ENCODE data around the gene DBH.

The DBH gene

GRCh38 chr9:133605856-133606707 lies 30.1 kb upstream of the DBH start:
- no peak overlapping the region for H3K4me3 ChIP-seq (ENCODE audit: low read depth, low read length)
- H3K27me3 ChIP-seq (ENCODE audit: control insufficient read depth, insufficient read depth, low read length) = peaks cover 20% of the 10 kb centered on the region
- no peaks in the 10 kb centered on the region for H3K9me3 ChIP-seq (ENCODE audit: control insufficient read depth, insufficient read depth, low read length)
- no peak overlapping the region for H3K9ac ChIP-seq (ENCODE audit: low read depth, low read length)
- no peaks in the 10 kb centered on the region for H3K36me3 ChIP-seq (ENCODE audit: control insufficient read depth, insufficient read depth, low read length)
- no peaks in the 10 kb centered on the region for H3K4me1 ChIP-seq (ENCODE audit: control insufficient read depth, insufficient read depth, low read length)

- H3K36me3 ChIP-seq (ENCODE audit: control insufficient read depth, insufficient read depth, low read length) = no peaks in the 10 kb centered on the region
- no peak overlapping the region for H3K4me3 ChIP-seq (ENCODE audit: low read depth, low read length)
- H3K4me1 ChIP-seq (ENCODE audit: control insufficient read depth, insufficient read depth, low read length) = no peaks in the 10 kb centered on the region
- H3K9ac ChIP-seq (ENCODE audit: low read depth, low read length) = no peak overlapping the region
- no peaks in the 10 kb centered on the region for H3K9me3 ChIP-seq (ENCODE audit: control insufficient read depth, insufficient read depth, low read length)
- H3K27me3 ChIP-seq (ENCODE audit: control insufficient read depth, insufficient read depth, low read length) = peaks cover 20% of the 10 kb centered on the region
Measured at GRCh38 chr9:133606708-133607025, 29.5 kb upstream of the DBH start.

GRCh38 chr9:133607381-133607780 lies 28.8 kb upstream of the DBH start:
- H3K9me3 ChIP-seq (ENCODE audit: control insufficient read depth, insufficient read depth, low read length) = no peaks in the 10 kb centered on the region
- peaks cover 20% of the 10 kb centered on the region for H3K27me3 ChIP-seq (ENCODE audit: control insufficient read depth, insufficient read depth, low read length)
- H3K4me1 ChIP-seq (ENCODE audit: control insufficient read depth, insufficient read depth, low read length) = no peaks in the 10 kb centered on the region
- no peak overlapping the region for H3K9ac ChIP-seq (ENCODE audit: low read depth, low read length)
- no peak overlapping the region for H3K4me3 ChIP-seq (ENCODE audit: low read depth, low read length)
- H3K36me3 ChIP-seq (ENCODE audit: control insufficient read depth, insufficient read depth, low read length) = no peaks in the 10 kb centered on the region

- no peaks in the 10 kb centered on the region for H3K36me3 ChIP-seq (ENCODE audit: control insufficient read depth, insufficient read depth, low read length)
- no peak overlapping the region for H3K4me3 ChIP-seq (ENCODE audit: low read depth, low read length)
- H3K9ac ChIP-seq (ENCODE audit: low read depth, low read length) = no peak overlapping the region
- peaks cover 20% of the 10 kb centered on the region for H3K27me3 ChIP-seq (ENCODE audit: control insufficient read depth, insufficient read depth, low read length)
- H3K9me3 ChIP-seq (ENCODE audit: control insufficient read depth, insufficient read depth, low read length) = no peaks in the 10 kb centered on the region
- H3K4me1 ChIP-seq (ENCODE audit: control insufficient read depth, insufficient read depth, low read length) = no peaks in the 10 kb centered on the region
Measured at GRCh38 chr9:133607976-133608375, 28.2 kb upstream of the DBH start.

DNA sequence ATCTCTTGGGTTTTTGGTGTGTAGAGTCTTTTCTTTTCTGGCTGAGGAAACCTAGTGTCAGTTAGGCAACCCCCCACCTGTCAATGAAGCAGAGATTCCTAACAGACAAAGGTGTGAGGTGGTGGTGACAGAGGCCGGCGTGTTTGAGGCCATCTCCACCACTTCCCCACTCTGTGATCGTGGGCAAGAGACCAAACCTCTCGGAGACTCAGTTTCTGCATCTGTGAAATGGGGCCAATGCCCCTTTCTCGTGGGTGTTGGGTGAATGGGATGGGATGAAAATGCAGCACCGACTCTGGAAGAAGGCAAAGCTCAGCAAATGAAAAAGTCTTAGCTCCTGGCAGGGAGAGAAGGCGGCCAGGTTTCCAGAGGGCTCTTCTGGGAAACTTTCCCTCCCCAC lies 27.8 kb upstream of the DBH start:
- peak overlapping the region; percentile 52 for H3K4me3 ChIP-seq (ENCODE audit: low read depth, low read length)
- H3K27me3 ChIP-seq (ENCODE audit: control insufficient read depth, insufficient read depth, low read length) = peaks cover 20% of the 10 kb centered on the region
- no peaks in the 10 kb centered on the region for H3K4me1 ChIP-seq (ENCODE audit: control insufficient read depth, insufficient read depth, low read length)

DNA sequence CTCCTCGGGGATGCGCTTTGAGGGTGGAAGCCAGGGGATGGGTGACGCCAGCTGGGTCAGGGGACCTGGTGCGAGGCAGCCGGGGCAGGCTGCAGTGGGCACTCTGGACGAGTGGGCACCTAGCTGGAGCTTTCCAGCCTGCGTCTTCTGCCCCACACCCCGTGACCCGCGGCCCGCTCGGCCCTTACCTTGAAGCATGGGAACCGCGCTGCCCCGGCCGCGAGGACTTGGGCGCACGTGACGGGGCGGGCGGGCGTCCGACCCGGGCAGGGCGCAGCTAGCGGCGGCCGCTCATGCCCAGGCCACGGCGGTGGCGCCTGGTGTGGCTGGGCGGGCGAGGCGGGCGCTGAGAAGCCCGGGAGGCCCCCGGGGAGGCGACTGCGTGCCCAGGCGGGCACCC lies 27.3 kb upstream of the DBH start:
- no peaks in the 10 kb centered on the region for H3K9me3 ChIP-seq (ENCODE audit: control insufficient read depth, insufficient read depth, low read length)
- H3K36me3 ChIP-seq (ENCODE audit: control insufficient read depth, insufficient read depth, low read length) = no peaks in the 10 kb centered on the region
- no peak overlapping the region for H3K9ac ChIP-seq (ENCODE audit: low read depth, low read length)
- H3K27me3 ChIP-seq (ENCODE audit: control insufficient read depth, insufficient read depth, low read length) = peaks cover 20% of the 10 kb centered on the region
- H3K4me1 ChIP-seq (ENCODE audit: control insufficient read depth, insufficient read depth, low read length) = no peaks in the 10 kb centered on the region
- H3K4me3 ChIP-seq (ENCODE audit: low read depth, low read length) = peak overlapping the region; percentile 52

More for the DNA sequence above, 27.8 kb upstream of the DBH start:
- no peaks in the 10 kb centered on the region for H3K36me3 ChIP-seq (ENCODE audit: control insufficient read depth, insufficient read depth, low read length)
- H3K9ac ChIP-seq (ENCODE audit: low read depth, low read length) = no peak overlapping the region
- H3K9me3 ChIP-seq (ENCODE audit: control insufficient read depth, insufficient read depth, low read length) = no peaks in the 10 kb centered on the region

- Histone ChIP-seq H3K36me3 (ENCODE audit: control insufficient read depth, insufficient read depth, low read length) (no peaks in the 10 kb centered on the region), H3K4me1 (ENCODE audit: control insufficient read depth, insufficient read depth, low read length) (no peaks in the 10 kb centered on the region), H3K27me3 (ENCODE audit: control insufficient read depth, insufficient read depth, low read length) (peaks cover 20% of the 10 kb centered on the region), H3K9me3 (ENCODE audit: control insufficient read depth, insufficient read depth, low read length) (no peaks in the 10 kb centered on the region), H3K9ac (ENCODE audit: low read depth, low read length) (no peak within 1 kb of the TSS), H3K4me3 (ENCODE audit: low read depth, low read length) (peak within 1 kb of the TSS; percentile 52)
Measured at GRCh38 chr9:133609311-133610098, 26.7 kb upstream of the DBH start, which contains the start of gene FAM163B. TSS of gene FAM163B (minus strand) at chr9:133609389. CDS start at chr9:133580223, 29,166 bp downstream.

- Histone ChIP-seq H3K9me3 (ENCODE audit: control insufficient read depth, insufficient read depth, low read length) (no peaks in the 10 kb centered on the region), H3K27me3 (ENCODE audit: control insufficient read depth, insufficient read depth, low read length) (peaks cover 20% of the 10 kb centered on the region), H3K9ac (ENCODE audit: low read depth, low read length) (no peak overlapping the region), H3K4me1 (ENCODE audit: control insufficient read depth, insufficient read depth, low read length) (no peaks in the 10 kb centered on the region), H3K4me3 (ENCODE audit: low read depth, low read length) (no peak overlapping the region), H3K36me3 (ENCODE audit: control insufficient read depth, insufficient read depth, low read length) (no peaks in the 10 kb centered on the region)
Measured at GRCh38 chr9:133610845-133611244, 25.3 kb upstream of the DBH start.

DNA sequence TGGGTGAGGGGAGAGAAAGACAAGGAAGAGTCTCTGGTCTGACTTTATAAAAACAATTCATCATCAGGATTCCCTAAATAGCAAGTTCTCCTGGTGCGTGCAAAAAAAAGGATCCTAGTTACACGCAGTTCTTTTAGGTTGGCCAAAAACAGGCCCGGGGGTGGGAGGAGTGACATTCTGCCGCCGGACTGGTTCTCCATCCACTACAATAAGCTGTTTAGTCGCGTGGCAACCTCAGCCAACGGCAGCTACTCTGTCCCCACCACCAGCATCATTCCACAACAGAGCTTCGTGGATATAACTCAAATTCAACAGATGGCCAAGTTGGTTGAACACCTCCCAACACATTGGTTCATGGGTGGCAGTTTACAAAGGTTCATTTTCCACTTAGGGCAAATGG lies 24.1 kb upstream of the DBH start:
- H3K4me3 ChIP-seq (ENCODE audit: low read depth, low read length) = no peak overlapping the region
- peaks cover 20% of the 10 kb centered on the region for H3K27me3 ChIP-seq (ENCODE audit: control insufficient read depth, insufficient read depth, low read length)
- H3K9me3 ChIP-seq (ENCODE audit: control insufficient read depth, insufficient read depth, low read length) = no peaks in the 10 kb centered on the region
- H3K9ac ChIP-seq (ENCODE audit: low read depth, low read length) = no peak overlapping the region
- no peaks in the 10 kb centered on the region for H3K36me3 ChIP-seq (ENCODE audit: control insufficient read depth, insufficient read depth, low read length)
- H3K4me1 ChIP-seq (ENCODE audit: control insufficient read depth, insufficient read depth, low read length) = no peaks in the 10 kb centered on the region

DNA sequence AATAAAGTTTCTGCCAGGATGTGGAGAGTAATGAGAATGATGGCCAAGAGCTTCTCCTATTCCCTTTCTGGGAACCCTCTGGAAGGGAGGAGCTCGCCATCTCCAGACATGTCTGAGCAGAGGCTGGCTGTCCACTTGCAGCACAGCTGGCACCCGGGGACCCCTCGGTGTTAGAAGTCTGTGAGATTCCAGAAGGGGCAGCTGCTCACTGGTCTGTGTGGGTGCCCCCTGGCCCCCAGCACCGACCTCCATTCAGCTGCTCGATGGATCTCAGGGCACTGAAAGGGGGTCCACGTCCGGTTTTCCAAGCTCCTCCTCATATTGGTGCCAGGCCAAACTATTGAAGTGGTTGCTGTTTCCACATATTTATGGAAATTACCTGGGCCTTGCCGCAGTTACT lies 23.3 kb upstream of the DBH start:
- Histone ChIP-seq H3K36me3 (ENCODE audit: control insufficient read depth, insufficient read depth, low read length) (no peaks in the 10 kb centered on the region), H3K9me3 (ENCODE audit: control insufficient read depth, insufficient read depth, low read length) (no peaks in the 10 kb centered on the region), H3K9ac (ENCODE audit: low read depth, low read length) (no peak overlapping the region), H3K4me3 (ENCODE audit: low read depth, low read length) (no peak overlapping the region), H3K27me3 (ENCODE audit: control insufficient read depth, insufficient read depth, low read length) (peaks cover 15% of the 10 kb centered on the region), H3K4me1 (ENCODE audit: control insufficient read depth, insufficient read depth, low read length) (no peaks in the 10 kb centered on the region)

DNA sequence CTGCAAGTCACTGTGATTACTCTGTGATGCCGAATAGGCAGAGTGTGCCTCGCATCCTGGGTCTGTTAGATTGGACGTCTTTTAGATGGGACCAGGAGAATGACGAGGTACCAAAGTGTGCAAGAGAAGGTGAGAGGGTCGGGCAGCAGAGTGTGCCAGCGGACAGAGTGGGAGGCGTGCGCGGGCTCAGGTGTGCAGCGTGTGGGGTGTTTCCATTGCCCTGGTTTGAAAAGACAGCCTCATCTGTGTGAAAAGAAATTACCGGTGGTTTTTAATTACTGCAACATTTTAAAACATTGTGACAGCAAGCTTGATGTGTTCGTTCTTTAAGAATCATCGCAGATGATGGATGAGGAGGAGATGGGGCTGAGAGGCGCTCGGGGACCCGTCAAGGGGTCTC lies 22.7 kb upstream of the DBH start:
- Histone ChIP-seq H3K27me3 (ENCODE audit: control insufficient read depth, insufficient read depth, low read length) (peaks cover 10% of the 10 kb centered on the region), H3K36me3 (ENCODE audit: control insufficient read depth, insufficient read depth, low read length) (no peaks in the 10 kb centered on the region), H3K9ac (ENCODE audit: low read depth, low read length) (no peak overlapping the region), H3K4me1 (ENCODE audit: control insufficient read depth, insufficient read depth, low read length) (no peaks in the 10 kb centered on the region), H3K4me3 (ENCODE audit: low read depth, low read length) (no peak overlapping the region), H3K9me3 (ENCODE audit: control insufficient read depth, insufficient read depth, low read length) (no peaks in the 10 kb centered on the region)

GRCh38 chr9:133614056-133614455 lies 22.1 kb upstream of the DBH start:
- H3K27me3 ChIP-seq (ENCODE audit: control insufficient read depth, insufficient read depth, low read length) = peaks cover 5% of the 10 kb centered on the region
- no peak overlapping the region for H3K9ac ChIP-seq (ENCODE audit: low read depth, low read length)
- H3K36me3 ChIP-seq (ENCODE audit: control insufficient read depth, insufficient read depth, low read length) = no peaks in the 10 kb centered on the region
- H3K4me3 ChIP-seq (ENCODE audit: low read depth, low read length) = no peak overlapping the region
- no peaks in the 10 kb centered on the region for H3K4me1 ChIP-seq (ENCODE audit: control insufficient read depth, insufficient read depth, low read length)
- no peaks in the 10 kb centered on the region for H3K9me3 ChIP-seq (ENCODE audit: control insufficient read depth, insufficient read depth, low read length)
